Measurements from ENCODE around the gene PTH2R.
"Not testable (repeated sequence)": the region's sequence is repeated elsewhere in the genome, so short reads cannot be mapped to it uniquely, and the experiment has no call there.

Gene PTH2R, protein sequence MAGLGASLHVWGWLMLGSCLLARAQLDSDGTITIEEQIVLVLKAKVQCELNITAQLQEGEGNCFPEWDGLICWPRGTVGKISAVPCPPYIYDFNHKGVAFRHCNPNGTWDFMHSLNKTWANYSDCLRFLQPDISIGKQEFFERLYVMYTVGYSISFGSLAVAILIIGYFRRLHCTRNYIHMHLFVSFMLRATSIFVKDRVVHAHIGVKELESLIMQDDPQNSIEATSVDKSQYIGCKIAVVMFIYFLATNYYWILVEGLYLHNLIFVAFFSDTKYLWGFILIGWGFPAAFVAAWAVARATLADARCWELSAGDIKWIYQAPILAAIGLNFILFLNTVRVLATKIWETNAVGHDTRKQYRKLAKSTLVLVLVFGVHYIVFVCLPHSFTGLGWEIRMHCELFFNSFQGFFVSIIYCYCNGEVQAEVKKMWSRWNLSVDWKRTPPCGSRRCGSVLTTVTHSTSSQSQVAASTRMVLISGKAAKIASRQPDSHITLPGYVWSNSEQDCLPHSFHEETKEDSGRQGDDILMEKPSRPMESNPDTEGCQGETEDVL

DNA sequence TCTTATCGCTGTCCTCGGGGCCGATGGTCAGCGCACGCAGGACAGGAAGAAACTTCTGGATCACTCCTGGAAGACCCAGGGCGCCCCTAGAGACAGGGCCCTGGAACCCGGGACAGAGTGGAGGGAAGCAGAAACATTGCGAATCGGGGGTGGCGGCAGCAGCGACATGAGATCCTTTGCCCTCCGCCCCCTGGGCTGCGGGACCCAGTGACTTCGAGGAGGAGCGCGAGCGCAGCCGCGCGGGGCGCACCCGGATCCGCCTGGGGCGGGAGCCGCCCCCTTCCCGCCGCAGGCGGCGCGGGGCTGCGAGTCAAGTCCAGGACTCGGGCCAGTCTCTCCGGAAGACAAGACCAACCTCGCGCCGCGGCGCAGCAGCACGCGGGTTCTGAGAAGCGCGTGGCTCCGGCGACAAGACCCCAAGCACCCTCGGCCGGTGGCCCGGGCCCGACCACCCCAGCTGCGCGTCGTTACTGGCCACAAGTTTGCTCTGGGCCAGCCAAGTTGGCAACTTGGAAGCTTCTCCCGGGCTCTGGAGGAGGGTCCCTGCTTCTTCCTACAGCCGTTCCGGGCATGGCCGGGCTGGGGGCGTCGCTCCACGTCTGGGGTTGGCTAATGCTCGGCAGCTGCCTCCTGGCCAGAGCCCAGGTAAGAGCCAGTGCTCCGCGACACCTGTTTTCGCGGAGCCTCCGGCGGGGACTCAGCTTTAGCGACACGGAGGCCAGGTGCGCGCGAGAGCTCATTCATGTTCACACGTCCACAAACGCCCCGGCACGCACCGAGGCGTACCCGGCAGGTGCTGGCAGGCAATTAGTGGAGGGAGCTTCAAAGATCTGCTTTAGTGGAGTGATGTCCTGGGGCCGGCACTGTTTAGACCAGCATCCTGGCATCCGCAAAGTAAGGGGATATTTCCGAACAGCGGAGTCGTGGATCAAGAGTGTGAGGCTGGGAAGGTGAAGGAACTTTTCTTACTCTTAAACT is at the start of gene PTH2R:
Gene PTH2R (plus strand): TSS at position 319 of the 978 bp plus-strand sequence. CDS start 252 bp downstream, at position 571.
- no peak for DNase-seq

DNA sequence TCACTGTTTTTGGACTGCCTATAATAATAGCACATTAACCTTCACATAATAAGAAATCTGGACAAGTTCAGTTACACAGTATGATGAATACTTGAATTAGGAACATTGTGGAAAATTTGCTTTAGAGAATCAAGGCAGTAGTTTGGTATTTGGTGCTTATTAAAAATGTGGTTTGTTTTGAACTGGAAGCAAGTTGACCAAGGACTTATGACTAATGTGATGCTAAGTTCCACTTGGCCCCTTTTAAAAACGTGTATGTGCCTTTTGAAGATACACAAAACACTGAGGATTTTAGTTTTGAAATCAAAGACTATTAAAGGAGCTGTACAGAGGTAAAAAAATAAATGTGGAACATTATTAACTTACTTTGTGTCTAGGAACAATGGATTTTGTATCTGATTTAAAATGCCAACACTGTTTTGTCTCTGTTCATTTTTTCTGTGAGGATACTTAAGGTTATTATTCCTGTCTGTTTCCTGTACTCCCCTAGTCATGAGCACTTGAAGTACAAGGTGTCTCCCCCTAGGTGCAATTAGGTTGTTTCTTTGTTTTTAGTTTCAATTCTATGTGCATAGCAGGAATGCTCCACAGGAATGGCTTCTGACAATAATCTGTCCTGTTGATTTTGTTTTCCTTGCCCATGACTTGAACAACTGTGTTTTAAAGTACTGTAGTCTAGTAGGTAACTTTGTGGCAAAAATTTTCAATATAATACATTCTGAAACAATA is 49.6 kb upstream of the PTH2R start:
- no peak for DNase-seq

DNA sequence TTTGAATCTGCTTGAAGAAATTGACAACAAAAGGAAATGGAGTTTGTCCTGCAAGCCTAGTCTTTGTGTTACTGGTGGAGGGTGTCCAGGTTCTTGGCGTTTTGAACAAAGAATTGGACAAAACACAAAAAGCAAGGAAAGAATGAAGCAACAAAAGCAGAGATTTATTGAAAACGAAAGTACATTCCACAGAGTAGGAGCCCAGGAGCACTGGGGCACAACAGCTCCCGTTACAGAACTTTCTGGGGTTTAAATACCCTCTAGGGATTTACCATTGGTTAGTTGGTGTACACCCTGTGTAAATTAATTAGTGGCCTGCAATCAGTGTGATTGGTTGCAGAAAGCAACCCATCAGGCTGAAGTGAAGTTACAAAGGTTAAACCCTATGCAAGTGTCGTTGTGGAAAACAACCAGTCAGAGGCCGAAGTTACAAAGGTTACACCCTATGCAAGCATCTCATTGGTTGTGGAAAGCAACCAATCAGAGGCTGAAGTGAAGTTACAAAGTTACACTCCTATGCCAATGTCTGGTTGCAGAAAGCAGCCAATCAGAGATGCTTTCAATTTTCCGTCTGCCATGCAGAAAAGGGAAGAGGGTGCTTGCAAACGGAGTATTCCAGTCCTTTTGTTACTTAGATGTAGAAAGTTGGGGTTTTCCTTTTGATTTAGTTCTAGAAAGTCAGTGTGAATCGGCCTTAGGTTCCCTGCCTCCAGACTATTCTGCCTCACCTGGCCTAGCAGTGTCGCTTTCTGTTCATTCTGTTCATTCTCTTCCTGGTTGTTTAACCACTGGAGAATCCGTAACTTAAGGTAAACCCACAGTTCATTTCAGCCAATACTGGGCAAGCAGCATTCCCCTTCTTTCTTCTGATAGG is 47.6 kb upstream of the PTH2R start:
- no peak for DNase-seq

DNA sequence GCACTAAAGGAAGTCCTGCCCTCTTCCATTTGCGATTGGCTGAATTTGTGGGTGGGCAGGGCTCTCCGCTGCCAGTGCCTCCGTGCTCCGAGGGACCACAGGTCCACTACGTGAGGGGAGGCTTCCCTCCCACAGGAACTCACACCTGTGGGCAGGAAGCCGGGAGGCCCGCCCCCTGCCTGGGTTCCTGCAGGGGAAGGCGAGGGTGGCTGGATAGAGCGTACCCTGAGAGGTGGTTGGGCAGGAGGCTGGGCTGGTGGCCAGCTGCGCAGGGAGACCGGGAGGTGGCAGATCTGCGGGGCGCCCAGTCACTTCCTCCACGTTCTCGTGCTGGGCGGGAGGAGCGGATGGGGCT is 47.0 kb upstream of the PTH2R start:
- peak; percentile 10 for DNase-seq

DNA sequence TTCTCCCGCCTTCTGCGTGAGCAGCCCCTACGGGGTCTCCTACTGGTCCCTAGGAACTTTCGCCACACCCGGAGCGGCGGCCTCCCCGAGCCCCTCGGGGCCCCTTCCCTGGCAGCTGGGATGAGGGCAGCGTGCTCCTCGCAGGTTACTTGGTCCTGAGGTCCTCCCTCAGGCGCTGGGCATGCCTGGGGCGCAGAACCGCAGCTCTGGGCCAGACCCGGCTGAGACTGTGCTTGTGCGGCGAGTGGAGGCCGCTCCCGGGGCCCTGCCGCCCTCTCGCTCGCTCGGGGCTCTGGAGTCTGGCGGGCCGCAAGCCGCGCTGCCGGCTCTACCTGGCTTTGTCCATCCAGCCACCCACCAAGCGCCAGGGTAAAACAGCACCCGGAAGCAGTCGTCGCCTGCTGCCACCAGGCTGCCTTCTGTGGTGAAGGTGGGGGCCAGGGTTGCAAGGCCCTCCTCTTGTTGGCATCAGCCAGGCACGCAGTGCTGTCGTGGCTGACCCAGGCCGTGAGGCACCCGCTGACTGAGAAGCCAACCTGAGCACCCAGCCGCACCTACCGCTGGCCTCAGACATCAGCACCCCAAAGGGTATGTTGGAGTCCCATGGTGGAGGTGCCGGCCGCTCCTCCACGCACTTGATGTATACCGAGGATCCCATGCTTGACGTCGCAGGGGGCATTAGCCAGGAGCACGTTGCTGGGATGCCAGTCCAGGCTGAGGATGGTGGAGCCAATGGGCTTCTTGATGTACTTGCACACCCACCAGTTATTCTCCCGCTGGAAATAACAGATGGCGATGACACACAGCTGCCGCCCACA is 46.1 kb upstream of the PTH2R start:
- DNase-seq: no peak

DNA sequence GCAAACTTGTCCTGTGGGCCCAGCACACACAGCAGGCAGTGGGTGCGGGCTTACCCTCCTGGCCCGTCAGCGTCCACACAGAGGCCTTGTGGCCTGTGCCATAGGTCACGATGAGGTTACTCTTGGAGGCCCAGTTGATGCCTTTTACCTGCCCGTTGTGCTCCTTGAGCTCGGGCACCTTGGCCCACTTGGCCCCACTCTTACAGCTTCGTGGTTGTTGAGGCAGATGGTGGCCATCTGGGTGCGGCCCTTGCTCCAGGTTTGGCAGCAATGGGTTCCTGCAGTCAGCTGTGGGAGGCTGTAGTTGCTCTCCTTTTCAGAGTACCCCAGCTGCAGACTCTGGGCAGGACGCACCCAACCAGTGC is 45.5 kb upstream of the PTH2R start:
- DNase-seq: no peak

DNA sequence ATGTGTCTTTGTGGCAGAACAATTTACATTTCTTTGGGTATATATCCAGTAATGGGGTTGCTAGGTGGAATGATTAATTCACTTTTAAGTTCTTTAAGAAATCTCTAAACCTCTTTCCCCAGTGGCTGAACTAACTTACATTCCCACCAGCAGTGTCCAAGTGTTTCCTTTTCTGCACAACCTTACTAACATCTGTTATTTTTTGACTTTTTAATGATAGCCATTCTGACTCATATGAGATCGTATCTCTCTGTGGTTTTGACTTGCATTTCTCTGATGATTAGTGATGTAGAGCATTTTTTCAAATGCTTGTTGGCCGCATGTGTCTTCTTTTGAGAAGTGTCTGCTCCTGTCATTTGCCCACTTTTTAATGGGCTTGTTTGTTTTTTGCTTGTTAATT is 43.1 kb upstream of the PTH2R start:
- no peak for DNase-seq

DNA sequence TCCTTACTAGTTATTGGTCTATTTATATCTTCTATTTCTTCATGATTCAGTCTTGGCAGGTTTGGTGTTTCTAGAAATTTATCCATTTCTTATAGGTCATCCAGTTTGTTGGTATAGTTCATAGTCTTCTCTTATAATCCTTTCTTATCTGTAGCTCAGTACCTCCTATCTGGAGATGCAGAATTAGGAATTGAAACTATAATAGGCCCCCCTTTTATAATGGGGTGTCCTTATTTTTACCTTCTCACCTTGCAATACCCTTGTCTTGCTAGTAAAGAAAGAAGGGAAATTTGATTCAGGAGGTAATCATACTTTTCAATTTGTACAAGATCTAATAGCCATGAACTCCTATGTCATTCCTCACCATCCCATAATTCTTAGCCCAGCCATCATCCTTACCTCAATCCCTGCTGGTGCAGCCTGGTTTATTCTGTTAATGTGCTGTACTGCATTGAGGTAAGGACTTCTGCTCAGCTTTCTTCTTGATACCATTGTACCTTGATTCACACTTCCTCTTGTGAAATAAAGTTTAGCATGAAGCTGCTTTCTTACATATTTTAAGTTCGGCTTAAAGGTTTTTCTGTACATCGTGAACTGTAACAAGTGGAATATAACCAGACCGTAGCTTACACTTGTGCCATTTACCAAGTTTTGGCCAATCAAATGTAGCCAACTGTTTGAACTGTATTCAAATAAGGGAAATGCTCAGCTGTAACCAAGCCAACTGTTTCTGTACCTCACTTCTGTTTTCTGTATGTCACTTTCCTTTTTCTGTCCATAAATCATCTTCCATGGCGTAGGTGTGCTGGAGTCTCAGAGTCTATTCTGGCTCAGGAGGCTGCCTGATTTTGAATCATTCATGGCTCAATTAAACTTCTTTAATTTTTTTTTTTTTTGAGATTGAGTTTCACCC is 40.1 kb upstream of the PTH2R start:
- DNase-seq: no peak

DNA sequence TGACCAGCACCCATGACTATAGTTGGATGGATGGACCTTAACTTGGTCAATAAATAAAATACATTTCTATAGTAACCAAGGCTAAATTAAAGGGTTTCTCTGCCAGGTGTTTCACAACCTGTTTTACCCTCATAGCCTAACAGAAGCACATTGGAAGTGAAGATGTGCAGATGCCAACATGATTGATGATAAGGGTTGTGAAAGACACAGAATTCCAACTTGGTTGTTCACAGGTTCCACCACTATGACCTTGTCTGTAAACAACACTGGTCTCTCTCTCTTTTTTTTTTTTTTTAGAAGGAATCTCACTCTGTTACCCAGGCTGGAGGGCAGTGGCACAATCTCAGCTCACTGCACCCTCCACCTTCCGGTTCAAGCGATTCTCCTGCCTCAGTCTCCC is 37.5 kb upstream of the PTH2R start:
- DNase-seq: no peak

DNA sequence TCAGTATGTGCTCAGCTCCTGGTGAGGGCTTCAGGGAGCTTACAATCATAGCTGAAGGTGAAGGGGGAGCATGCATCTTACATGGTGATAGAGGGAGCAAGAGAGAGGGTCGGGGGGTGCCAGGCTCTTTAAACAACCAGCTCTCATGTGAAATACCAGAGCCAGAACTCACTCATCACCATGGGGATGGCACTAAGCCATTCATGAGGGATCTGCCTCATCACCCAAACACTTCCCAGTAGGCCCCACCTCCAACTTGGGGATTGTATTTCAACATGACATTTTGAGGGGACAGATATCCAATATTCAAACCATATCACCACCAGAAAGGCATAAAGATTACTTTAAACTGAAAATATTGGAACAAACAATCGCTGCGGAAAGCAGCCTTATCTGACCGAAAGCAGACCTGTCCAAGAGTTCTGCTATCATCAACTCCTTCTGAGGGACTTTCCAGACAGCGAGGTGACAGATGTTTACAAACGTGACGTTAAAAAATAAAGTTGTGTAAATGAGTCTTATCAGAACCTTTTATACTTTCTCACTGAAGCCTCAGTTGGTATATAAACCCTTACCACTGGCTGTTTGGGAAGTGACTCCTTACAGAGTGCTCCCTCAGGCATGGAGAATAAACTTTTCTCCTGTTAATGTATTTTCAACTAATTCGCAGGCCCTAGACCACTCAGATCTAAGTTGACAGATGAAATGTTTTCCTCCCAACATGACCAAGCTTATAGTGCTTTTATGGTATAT is 35.5 kb upstream of the PTH2R start:
- no peak for DNase-seq

DNA sequence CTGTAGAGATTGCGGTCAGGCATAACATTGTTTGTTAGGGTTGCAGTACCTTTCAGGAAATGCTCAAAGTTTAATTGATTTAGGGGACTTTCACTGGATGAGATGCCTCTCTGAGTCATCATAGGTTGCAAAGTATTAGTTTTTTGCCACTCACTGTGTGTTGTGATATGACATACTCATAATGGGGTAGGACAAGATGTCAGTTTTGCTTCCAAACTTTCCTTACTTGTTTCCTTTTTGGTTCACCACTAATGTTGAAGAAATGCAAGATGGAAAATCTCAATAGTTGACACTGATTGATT is 35.0 kb upstream of the PTH2R start:
- DNase-seq: no peak

DNA sequence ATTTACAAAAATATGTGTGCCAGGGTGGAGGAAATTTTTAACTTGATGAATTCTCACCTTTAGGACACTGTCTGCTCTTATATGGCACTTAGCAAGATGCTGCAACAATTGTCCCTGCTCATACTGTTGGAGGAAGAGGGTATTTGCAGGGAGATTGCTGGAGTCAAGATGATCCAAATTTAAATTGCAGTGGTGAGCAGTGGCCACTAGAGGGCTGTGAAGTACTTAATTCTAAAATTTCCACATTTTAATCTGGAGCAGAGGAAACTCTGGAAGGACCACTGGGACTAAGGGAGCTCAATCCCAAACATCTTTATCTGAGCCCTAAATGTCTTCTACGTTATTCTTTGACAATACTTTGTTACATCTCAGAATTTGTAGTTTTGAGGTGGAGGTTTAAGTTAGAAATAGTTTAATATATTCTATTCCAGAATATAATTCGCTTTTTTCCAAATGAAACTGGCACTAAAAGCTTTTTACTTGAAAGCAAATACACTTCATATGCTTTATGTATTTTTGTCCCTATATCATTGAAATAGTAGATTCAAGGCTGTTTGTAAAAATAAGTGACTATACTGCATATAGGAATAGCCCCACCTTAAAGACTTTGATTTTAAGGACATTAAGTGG is 33.0 kb upstream of the PTH2R start:
- DNase-seq: peak; percentile 32

DNA sequence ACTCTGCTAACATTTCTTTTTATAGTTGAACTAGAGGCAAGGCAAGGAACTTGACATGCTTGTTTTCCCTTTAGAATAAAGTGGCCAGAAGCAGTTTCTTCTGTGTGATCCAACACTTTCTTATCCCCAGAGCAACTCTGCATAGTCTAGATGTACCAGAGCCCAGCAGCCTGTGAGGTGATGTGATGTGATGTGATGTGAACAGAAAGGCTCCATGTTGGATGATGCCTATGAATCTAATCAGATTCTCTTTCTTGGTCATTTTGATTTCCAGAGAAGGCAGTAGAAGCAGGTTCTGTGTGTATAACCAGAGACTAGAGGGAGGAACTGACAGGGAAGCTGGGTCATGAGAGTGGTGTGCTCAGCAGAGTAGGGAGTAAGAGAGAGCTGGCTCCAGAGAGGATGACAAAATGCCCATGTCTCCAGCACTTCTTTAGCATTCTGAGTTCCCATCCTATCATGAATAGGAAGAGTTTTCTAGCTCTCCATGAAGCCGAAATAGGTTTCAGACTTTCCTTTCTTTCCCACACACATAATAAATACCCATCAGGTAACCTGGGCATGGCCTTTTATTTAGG is 31.0 kb upstream of the PTH2R start:
- no peak for DNase-seq

DNA sequence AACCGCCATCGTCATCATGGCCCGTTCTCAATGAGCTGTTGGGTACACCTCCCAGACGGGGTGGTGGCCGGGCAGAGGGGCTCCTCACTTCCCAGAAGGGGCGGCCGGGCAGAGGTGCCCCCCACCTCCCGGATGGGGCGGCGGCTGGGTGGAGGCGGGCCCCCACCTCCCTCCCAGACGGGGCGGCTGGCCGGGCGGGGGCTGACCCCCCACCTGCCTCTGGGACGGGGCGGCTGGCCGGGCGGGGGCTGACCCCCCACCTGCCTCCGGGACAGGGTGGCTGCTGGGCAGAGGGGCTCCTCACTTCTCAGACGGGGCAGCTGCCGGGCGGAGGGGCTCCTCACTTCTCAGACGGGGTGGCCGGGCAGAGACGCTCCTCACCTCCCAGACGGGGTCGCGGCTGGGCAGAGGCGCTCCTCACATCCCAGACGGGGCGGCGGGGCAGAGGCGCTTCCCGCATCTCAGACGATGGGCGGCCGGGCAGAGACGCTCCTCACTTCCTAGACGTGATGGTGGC is 29.2 kb upstream of the PTH2R start:
- DNase-seq: not testable (repeated sequence)

DNA sequence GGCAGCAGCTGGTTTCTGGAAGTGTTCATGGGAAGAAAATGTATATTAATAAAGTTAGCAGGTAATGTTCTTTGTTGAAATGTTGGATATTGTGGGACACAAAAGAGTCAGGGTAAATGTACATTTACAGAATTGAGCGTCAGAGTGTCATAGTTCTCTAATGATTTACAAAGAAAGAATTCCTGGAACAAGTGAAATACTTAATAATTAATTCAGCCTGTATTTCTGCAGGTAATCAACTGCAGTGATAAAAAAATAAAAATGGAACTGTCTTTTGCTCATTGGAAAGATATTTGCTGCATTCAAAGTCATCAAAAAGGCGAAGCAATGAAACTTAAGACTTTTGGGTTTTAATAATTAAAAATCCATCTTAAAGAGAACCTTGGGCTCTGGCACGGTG is 27.4 kb upstream of the PTH2R start:
- DNase-seq: no peak

DNA sequence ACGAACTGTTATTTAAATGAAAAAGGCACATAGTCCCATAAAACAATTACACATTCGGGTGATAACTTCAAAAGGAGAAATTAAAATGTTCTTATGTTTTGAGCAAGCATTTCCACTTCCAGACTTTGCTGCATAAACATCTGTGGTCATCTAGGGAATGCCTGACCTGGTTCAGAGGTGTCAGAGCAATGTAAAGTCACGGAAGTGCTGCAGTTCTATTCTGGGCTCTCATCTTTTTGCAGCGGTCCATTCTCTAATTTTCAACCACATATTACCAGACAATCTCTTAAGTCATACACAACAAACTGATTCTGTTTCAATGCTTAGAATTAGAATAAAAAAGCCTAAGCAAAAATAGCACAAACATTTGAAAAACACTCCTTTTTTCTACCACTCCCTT is 22.0 kb upstream of the PTH2R start:
- no peak for DNase-seq

DNA sequence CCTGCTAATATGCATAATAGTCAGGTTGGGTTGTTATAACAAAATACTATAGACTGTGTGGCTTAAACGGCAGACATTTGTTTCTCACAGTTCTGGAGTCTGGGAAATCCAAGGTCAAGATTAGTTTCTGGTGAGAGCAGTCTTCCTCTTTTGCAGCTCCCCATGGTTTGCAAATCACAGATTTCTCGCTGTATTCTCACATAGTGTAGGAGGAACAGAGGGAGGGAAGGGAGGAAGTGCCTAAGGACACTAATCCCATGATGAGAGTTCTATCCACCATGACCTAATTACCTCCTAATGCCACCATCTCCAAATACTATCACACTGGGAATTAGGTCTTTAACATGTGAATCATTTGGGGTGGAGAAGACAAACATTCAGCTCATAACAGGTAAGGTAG is 20.1 kb upstream of the PTH2R start:
- DNase-seq: no peak

DNA sequence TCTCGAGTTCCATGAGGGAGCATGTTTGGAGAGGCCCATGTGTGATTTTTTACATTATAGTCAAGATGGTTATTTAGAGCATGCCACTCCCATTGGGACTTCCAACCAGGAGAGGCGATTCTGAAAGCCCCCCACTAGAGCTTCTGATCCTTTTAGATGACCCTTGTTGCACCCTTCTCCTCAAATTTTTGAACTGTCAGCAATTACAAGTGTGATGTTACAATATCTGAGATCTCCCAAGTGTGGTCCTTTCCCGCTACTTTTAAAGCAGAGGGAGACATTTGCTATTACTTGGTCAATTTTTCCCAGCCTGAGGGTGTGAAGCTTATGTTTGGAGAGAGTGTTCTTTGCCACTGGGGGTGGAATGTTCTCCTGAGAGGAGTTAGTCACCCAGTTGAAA is 16.7 kb upstream of the PTH2R start:
- DNase-seq: no peak

Data from CD4-positive, alpha-beta T cell treated with Interleukin-12 subunit alpha and Interleukin-12 subunit beta, for 1 hour (primary cell).